HS-5 (cell line): Measurements from ENCODE around the gene GIPC2.
"Not testable (repeated sequence)": the region's sequence is repeated elsewhere in the genome, so short reads cannot be mapped to it uniquely, and the experiment has no call there.

Experiments
- DNase-seq: peaks from one replicate; pipeline ENCODE4 v3.0.0-alpha.2; 2012; ENCODE audit warnings: low read depth

GIPC2 gene

DNA sequence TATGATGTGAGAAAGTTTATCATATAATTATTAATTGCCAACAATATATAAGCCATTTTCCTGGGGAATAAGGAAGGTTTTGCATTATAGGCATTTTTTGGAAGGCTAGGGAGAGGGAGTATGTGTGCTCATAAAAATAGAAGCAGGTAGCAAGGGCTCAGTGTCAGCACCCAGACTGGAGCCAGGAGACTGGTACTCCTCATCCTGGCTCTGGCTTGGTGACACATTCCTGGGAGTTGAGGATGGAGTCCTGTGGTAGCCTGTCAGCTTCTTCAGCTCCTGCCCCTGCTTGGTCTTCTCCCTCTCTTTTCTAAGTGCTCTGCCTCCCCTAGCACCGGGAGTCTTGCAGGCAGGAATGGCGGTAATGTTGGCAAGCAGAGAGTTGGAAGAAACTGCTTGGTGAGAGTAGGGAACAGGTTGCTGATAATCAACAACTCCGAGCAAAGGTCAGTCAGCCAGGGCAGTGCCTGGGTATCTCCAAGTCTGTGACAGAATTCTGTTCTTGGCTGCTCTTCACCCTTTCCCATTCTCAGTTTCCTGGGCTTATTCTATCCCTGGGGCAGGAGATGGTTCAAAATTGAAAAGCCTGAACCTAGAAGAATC lies 23.0 kb downstream of the GIPC2 start:
- DNase-seq = no peak

DNA sequence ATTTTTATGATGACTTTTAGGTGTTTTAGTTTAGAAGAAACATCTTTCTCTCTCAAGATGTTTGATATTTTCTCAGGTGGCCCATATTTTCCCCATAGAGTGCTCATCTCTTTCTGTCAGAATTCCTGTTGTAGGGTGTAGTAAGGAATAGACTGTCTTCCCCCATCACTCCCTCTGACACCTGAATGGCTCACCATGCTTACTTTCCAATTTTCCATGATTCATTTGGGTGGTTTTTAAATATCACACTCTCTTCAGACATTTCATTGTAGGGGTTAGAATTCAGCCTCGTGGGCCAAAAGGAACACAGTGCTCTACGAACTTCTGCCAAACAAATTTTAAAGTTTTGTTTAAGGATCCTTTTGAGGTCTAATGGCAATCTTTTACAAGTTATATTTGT lies 24.0 kb downstream of the GIPC2 start:
- DNase-seq = no peak

- DNase-seq = no peak
Measured at GRCh38 chr1:78070210-78070609, 24.4 kb downstream of the GIPC2 start.

DNA sequence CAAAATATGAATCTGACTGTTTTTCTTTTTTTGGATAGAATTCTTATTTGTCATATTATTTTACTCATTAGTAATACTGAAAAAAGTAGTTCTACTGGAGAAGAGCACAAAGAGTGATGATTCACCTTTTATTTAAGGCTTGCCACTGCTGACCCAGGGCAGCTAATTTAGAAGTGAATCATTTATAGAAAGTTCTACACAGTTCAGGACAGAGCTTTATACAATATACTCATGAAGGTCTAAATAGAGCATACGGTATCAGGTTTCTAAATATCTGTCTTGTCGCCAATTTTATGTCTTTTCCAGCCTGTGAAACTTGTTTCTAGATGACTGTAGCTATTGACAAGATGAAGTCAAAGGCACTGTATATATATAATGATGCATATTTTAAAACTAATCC lies 25.0 kb downstream of the GIPC2 start:
- DNase-seq = peak; percentile 76

GRCh38 chr1:78071696-78072095 lies 25.9 kb downstream of the GIPC2 start:
- DNase-seq = no peak

DNA sequence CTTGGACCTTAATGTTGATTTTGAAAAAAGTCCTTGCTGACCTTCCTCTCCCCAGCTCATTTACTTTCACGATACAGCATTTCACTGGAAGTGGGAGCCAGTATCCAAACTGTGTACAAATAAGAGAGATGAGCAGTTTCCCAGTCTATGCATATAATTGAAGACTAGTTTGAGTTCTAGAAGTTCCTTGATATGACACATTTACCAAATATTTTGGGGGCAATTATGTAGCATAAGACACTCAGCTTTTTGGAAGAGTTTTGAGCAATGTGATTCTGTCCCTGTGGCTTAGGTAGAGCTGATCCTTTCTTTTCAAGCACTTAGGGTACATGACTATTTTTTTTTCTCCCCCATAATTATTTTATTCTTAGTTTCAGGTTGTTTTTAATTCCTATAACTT lies 26.4 kb downstream of the GIPC2 start:
- no peak for DNase-seq

- DNase-seq = no peak
Measured at GRCh38 chr1:78073441-78073840, 27.7 kb downstream of the GIPC2 start.

- no peak for DNase-seq
Measured at GRCh38 chr1:78075621-78076020, 29.9 kb downstream of the GIPC2 start.

DNA sequence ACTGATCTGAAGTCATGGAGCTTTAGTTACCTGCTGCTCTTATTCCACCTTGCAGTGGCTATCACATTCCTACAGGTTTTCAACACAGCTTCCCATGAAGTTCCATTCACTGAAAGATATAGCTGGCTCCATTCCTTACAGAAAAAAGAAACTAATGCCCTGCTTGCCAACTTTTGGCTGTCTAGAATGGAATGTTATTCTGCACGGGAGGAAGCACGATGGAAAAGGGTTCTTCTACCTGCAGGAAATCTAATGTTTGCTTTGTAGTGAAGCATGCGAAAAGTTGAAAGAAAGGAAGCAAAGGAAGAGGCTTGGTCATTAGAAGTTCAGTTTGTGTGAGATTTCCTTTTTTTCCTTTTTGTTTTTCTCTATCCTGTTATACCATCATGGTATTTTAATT lies 32.6 kb downstream of the GIPC2 start:
- DNase-seq = no peak

DNA sequence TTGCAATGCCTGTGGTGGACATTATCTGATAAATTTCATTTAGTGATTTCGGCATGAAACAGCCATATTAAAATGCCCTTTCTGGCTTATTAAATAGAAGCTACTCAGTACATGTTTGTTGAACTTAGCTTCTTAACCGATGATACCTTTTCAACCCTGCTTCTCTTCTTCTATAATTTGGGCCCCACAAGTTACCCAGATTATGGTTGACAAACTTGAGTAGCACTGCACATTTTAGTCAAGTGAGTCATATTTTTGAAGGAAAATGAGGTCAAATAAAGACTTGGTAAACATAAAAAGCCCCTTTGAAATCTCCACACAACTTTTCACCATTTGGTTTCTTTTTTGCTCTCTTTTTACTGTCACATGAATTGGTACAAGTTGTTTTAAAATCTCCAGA lies 33.8 kb downstream of the GIPC2 start:
- DNase-seq = no peak

DNA sequence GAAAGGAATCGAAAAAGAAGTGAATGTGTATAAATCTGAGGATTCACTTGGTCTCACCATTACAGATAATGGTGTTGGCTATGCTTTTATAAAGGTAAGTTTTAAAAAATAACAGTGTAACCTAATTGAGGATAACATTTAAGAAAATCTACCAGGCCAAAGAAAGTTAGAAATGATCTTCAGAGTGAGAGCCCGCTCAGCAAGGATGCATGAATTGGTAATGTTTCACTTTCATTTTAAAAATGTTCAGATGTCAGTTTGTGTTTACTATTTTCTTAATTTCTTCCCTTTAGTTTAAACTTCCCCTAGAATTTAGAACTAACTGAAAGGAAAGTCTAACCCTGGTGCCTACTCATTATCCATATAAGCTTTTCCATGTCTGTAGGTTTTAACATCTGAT lies 35.0 kb downstream of the GIPC2 start:
- no peak for DNase-seq

GRCh38 chr1:78081980-78082860 lies 36.5 kb downstream of the GIPC2 start:
- DNase-seq = no peak

- DNase-seq = not testable (repeated sequence)
Measured at GRCh38 chr1:78084639-78085038, 38.9 kb downstream of the GIPC2 start.

- DNase-seq = no peak
Measured at GRCh38 chr1:78086697-78087096, 40.9 kb downstream of the GIPC2 start.

DNA sequence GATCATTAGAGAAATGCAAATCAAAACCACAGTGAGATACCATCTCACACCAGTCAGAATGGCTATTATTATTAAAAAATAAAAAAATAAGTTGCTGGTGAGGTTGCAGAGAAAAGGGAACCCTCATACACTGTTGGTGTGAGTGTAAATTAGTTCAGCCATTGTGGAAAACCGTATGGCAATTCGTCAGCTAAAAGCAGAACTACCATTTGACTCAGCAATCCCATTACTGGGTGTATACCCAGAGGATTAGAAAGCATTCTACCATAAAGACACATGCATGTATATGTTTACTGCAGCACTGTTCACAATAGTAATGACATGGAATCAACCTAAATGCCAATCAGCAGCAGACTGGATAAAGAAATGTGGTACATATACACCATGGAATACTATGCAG lies 42.2 kb downstream of the GIPC2 start:
- no peak for DNase-seq

DNA sequence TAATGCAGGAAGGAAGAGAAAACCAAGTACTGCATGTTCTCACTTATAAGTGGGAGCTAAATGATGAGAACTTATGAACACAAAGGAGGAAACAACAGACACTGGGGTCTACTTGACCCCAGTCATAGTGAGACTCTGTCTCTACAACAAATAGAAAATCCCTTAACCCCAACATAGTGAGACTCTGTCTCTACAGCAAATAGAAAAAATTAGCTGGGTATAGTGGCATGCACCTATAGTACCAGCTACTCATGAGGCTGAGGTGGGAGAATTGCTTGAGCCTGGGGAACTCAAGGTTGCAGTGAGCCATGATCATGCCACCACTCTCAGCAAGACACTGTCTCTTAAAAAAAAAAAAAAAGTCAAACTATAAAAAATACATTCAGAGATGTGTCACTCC lies 42.7 kb downstream of the GIPC2 start:
- DNase-seq = no peak

GRCh38 chr1:78089010-78089409 lies 43.2 kb downstream of the GIPC2 start:
- no peak for DNase-seq

- no peak for DNase-seq
Measured at GRCh38 chr1:78090472-78091133, 44.8 kb downstream of the GIPC2 start.

DNA sequence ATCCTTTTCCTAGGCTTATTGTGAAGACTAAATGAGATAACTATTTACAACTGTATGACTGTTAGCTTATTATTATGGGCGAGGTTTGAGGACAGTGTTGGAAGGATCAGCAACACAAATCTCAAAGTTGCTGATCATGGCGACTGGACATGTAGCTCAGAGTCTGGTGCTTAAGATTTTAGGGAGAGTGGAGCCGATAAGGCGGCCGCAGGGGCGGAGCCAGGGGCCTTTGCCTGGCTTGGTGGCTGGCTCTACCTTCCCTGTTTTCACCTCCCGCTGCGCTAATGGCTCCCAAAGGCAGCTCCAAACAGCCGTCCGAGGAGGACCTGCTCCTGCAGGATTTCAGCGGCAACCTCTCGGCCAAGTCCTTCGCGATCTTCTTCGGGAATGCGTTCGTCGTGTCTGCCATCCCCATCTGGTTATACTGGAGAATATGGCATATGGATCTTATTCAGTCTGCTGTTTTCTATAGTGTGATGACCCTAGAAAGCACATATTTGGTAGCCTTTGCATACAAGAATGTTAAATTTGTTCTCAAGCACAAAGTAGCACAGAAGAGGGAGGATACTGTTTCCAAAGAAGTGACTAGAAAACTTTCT lies 45.5 kb downstream of the GIPC2 start:
- DNase-seq = no peak

DNA sequence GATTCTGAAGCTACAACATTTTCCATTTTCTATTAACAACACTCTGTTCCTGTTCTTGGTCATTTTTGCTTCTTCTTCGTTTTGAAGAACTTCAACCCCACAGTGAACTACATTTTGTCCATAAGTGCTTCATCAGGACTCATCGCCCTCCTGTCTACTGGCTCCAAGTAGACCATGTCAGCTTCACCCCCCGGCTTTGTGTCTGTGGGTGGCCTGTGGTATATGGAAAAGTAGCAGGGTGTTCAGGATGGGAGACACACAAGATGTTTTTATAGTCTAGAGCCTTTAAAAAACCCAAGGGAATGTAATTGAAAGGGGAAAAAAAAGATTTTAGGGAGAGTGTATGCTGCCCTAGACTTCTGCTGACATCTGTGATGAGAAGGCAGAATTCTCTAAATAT lies 46.1 kb downstream of the GIPC2 start:
- DNase-seq = no peak

GRCh38 chr1:78092643-78093042 lies 46.9 kb downstream of the GIPC2 start:
- no peak for DNase-seq

DNA sequence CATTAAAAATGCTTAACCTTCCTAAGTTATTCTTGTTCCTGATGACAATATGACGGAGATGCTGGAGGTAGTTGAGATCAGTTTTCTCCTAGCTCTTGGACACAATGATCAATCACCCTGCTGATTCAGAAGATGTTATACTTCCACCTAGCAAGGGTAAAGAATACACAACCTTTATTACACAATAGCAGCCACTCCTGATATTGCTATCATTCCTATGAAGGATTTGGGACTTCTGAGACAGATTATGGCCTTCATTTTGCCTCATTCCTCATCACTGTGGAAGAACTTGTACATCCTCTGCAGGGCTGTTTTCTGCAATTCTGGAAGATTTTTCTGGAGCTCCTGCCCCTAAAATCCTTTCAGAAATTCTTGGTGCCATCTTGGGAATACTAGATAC lies 47.8 kb downstream of the GIPC2 start:
- DNase-seq = no peak

DNA sequence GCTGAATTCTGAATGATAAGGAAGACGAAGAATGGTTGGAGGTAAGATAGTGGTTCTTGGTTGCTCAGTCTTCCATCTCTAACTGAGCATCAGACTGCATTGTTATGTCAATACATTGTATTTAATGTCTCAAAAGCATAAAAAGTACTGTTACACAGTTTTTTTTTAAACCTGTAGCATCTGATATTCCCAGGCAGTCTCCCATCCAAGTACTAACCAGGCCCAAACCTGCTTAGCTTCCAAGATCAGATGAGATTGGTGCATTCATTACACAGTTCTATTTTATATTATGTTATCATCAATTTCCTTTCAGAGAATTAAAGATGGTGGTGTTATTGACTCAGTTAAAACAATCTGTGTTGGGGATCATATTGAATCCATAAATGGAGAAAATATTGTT lies 48.9 kb downstream of the GIPC2 start:
- no peak for DNase-seq
